H1 (cell line): ENCODE results near the gene KCNIP3. TPM values are rescaled to one million over a fixed set of nuclear protein-coding genes. Genes with fewer than 3 reads are reported as not detected.

ENCODE experiments used
- E2F6 ChIP-seq: IDR thresholded peaks from 2 replicates; pipeline ENCODE4 v1.6.1; 2012; ENCODE audit warnings: inconsistent platforms
- EZH2 ChIP-seq: fragments of 200-600 bp; sonication (generic); IDR thresholded peaks from 2 replicates; pipeline ENCODE4 v1.7.1; 2012; ENCODE audit warnings: low read depth, mild to moderate bottlenecking, moderate library complexity, low read length, inconsistent platforms; ENCODE audit not compliant: severe bottlenecking
- FOSL1 ChIP-seq: IDR thresholded peaks from 2 replicates; pipeline ENCODE4 v1.6.1; 2011; ENCODE audit warnings: mild to moderate bottlenecking, low read depth, low read length, moderate library complexity; ENCODE audit not compliant: insufficient read depth
- KDM1A ChIP-seq: fragments of 200-600, 300-600 bp; sonication (generic); IDR thresholded peaks from 2 replicates; pipeline ENCODE4 v1.7.1; 2016; ENCODE audit warnings: mild to moderate bottlenecking, low read length, borderline replicate concordance
- KDM4A ChIP-seq: IDR thresholded peaks from one replicate; pipeline ENCODE4 v1.7.1; 2012; ENCODE audit warnings: low read depth, mild to moderate bottlenecking, moderate library complexity, low read length, inconsistent platforms; ENCODE audit not compliant: severe bottlenecking
- KDM5A ChIP-seq: fragments of 200-600 bp; IDR thresholded peaks from 2 replicates; pipeline ENCODE4 v1.7.1; 2012; ENCODE audit warnings: mild to moderate bottlenecking, low read length, inconsistent platforms, mixed read lengths
- RBBP5 ChIP-seq: IDR thresholded peaks from 2 replicates; pipeline ENCODE4 v1.7.1; 2012; ENCODE audit warnings: low read depth, mild to moderate bottlenecking, inconsistent platforms, low read length, moderate library complexity, borderline replicate concordance
- SIRT6 ChIP-seq: IDR thresholded peaks from one replicate; pipeline ENCODE4 v1.7.1; 2012; ENCODE audit warnings: low read length, inconsistent platforms
- TEAD4 ChIP-seq: IDR thresholded peaks from 2 replicates; pipeline ENCODE4 v1.6.1; 2012; ENCODE audit warnings: low read depth, low read length, inconsistent platforms, mixed read lengths
- polyA plus RNA-seq, 7 experiments: library from polyadenylated mRNA; depleted of rRNA in 3 of 7; stranded (reverse) in 5 of 7; unstranded in 2 of 7; fragments of >200 nt in 5 of 7; fragments of 200-250 nt in 2 of 7; gene quantifications; 1 replicate in 5 of 7; 2 replicates in 1 of 7; 4 replicates in 1 of 7; pipeline versions ENCODE4 v1.2.1 to v1.2.3, GENCODE V29; 2011 to 2013; ENCODE audit warnings: missing spikeins in 2 of 7, mixed read lengths in 2 of 7
- total RNA-seq: library from RNA; stranded (reverse); fragmentation: NEBNext Ultra II Directional; extraction: Animal tissue kit (Norgen Biotek cat#: 25700); gene quantifications from 2 replicates; pipeline ENCODE4 v1.2.1, GENCODE V29; 2021

KCNIP3 gene
- total and polyA plus RNA-seq, 2 of the 8 experiments (the other 6 are each of a cell fraction or from before 2014, with no cell fraction given): 0.33 to 1.9 TPM

GRCh38 chr2:95361216-95361980 lies 64.3 kb downstream of the KCNIP3 start (continued):
- no peak for TF ChIP-seq TEAD4
- no peak for TF ChIP-seq E2F6
- no peak for TF ChIP-seq FOSL1
- TF ChIP-seq SIRT6: no peak
- TF ChIP-seq KDM1A: no peak
- TF ChIP-seq RBBP5: no peak
- TF ChIP-seq KDM4A: no peak
- TF ChIP-seq KDM5A: no peak
- no peak for TF ChIP-seq EZH2
- TF ChIP-seq, all 59 proteins: peak for 0
